ENCODE measurements around the gene ATP8A2. TPM values are rescaled to one million over a fixed set of nuclear protein-coding genes. Genes with fewer than 3 reads are reported as not detected.
A peak's percentile ranks its signal among the peaks of the same experiment; 100 is the strongest.
"Not testable (repeated sequence)": the region's sequence is repeated elsewhere in the genome, so short reads cannot be mapped to it uniquely, and the experiment has no call there.

Gene ATP8A2
- total RNA-seq, 2 donors from 2014 or later, result 0.13 to 0.21 TPM

DNA sequence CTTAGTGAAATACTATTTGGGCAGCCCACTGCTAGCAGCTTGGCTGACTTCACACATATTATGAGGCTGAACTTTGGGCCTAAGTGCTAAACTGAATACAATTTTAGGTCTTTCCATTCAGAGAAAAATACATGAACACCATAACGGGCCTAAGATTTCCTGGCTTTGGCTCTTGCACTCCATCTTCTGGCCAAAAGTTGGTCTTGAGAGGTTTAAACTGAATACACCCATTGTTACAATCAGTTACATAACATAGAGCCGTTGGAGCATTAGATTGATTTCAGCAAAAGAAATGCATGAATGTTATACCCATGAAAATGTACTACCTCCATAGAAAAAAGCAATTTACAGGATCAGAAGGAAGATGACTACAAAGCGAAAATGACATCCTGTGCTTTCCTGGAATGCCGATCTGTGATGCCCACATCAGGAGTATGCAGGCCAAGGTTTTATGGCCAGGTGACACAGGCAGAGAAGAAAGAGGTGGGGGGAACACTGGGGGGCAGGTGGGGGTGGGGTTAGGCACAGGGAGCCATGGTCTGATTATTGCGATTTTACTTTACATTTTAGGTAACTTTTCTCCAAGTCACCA, 691.2 kb downstream of the ATP8A2 start:
- Mint-ChIP-seq H3K27ac (no peak overlapping the region), H3K36me3 (ENCODE audit: low read depth) (no peaks in the 10 kb centered on the region), H3K27me3 (no peaks in the 10 kb centered on the region), H3K4me3 (no peak overlapping the region), H3K9me3 (no peaks in the 10 kb centered on the region), H3K4me1 (no peaks in the 10 kb centered on the region)
- peak; percentile 40 for ATAC-seq (replicated peaks)

DNA sequence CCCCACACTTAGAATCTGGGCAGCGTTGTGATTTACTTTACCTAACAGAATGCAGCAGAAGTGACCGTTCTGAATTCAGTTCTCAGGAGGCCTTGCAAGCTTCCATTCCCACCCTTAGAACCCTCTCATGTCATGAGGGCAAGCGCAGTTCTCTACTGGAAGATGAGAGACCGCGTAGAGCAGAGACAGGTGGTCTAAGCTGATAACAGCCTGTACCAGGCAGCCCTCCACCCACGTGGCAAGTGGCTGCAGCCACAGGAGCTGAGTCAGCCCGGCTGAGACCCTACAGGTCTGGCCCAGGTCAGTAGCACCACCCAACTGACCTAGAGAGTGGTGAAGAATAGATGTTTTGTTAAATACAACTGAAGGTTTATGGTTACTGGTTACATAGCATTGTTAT, 694.7 kb downstream of the ATP8A2 start:
- ATAC-seq (replicated peaks); H3K27ac Mint-ChIP-seq; H3K9me3 Mint-ChIP-seq; H3K36me3 Mint-ChIP-seq (ENCODE audit: low read depth); H3K4me3 Mint-ChIP-seq; H3K4me1 Mint-ChIP-seq: not testable (repeated sequence)
- peaks cover 11% of the 10 kb centered on the region for H3K27me3 Mint-ChIP-seq

DNA sequence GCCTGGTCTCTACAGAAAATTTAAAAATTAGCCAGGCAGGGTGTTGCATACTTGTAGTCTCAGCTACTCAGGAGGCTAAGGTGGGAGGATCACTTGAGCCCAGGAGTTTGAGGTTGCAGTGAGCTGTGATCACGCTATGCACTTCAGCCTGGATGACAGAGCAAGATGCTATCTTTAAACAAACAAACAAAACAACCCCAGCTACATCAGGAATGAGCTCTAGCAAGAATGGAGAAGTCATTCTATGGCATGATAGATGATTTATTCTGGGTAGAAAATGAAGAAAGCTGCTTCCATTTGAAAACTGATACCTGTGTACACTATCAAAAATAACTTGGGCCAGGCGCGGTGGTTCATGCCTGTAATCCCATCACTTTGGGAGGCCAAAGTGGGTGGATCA, 695.8 kb downstream of the ATP8A2 start:
- H3K27ac Mint-ChIP-seq, result no peak overlapping the region
- H3K9me3 Mint-ChIP-seq, result no peaks in the 10 kb centered on the region
- H3K4me3 Mint-ChIP-seq, result no peak overlapping the region
- no peaks in the 10 kb centered on the region for H3K4me1 Mint-ChIP-seq
- no peaks in the 10 kb centered on the region for H3K36me3 Mint-ChIP-seq (ENCODE audit: low read depth)
- no peak for ATAC-seq (replicated peaks)
- H3K27me3 Mint-ChIP-seq, result peaks cover 18% of the 10 kb centered on the region

DNA sequence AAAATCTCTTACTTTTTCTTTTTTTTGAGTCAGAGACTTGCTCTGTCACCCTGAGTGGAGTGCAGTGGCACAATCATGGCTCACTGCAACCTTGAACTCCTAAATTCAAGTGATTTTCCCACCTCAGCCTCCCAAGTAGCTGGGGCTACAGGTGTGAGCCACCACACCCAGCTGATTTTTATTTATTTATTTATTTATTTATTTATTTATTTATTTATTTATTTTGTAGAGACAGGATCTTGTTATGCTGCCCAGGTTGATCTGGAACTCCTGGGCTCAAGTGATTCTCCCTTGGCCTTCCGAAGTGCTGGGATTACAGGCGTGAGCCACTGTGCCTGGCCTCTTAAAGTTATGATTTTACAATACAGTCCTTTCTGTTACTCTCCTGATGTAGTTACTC, 696.6 kb downstream of the ATP8A2 start:
- not testable (repeated sequence) for H3K4me3 Mint-ChIP-seq; H3K9me3 Mint-ChIP-seq; H3K36me3 Mint-ChIP-seq (ENCODE audit: low read depth); H3K4me1 Mint-ChIP-seq; ATAC-seq (replicated peaks); H3K27ac Mint-ChIP-seq
- H3K27me3 Mint-ChIP-seq, result peaks cover 18% of the 10 kb centered on the region

DNA sequence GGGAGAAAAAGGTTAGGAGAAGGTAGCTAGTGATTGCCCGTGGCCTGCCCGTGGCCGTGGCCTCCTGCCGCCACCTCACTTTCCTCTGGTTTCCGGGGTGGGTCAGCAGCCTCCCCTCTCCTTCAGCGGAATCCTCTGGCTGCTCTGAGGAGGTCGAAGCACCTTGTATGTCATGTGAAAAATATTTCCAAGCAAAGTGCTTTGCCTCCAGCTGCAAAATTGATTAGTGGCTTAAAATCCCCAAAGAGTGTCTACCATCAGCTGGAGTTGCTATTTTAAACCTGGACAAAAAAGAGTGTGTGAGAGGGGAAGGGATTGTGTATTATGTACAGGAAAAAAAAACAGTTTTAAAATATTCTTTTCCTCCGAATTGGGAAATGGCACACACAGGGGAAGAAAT, 697.9 kb downstream of the ATP8A2 start:
- H3K27me3 Mint-ChIP-seq, result peaks cover 22% of the 10 kb centered on the region
- not testable (repeated sequence) for ATAC-seq (replicated peaks); H3K36me3 Mint-ChIP-seq (ENCODE audit: low read depth); H3K4me3 Mint-ChIP-seq; H3K4me1 Mint-ChIP-seq; H3K9me3 Mint-ChIP-seq; H3K27ac Mint-ChIP-seq

DNA sequence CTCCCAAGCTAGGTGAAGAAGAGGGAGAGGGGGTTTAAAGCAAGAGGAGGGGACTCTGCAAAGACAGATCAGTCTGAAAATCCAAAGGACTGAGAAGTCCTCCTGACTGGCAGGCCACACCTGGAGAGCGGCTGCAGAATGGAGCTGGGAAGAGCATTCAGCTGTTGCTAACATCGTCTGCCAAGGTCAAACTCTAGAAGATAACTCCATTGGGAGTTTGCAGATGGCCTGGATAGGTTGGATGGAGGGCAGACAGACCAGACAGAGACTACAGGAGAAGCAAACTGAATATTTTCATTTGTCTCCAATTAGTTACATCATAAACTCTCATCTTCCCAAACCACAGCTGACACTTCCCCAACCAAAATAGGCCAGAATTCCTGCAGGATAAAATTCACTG, 699.9 kb downstream of the ATP8A2 start:
- no peak for ATAC-seq (replicated peaks)
- Mint-ChIP-seq H3K4me3 (no peak overlapping the region), H3K27ac (no peak overlapping the region), H3K9me3 (no peaks in the 10 kb centered on the region), H3K4me1 (no peaks in the 10 kb centered on the region), H3K27me3 (peaks cover 25% of the 10 kb centered on the region), H3K36me3 (ENCODE audit: low read depth) (no peaks in the 10 kb centered on the region)

DNA sequence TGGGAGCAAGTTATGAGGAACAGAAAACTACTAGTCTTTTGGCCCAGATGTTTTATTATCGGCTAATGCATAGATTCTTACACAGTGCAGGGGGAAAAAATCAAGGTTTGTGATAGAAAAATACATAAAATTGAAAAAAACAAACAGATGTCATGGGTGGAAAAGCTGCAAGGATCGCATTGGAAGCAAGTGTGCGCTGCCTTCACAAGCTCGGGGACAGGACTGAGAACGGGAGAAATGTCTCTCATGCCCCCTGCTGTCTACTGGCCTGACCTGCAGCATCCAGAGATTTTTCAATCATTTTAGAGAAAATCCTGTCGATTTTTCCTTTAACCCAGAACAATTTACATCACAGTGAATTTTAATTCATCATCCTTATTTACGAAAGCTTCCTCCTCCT, 700.6 kb downstream of the ATP8A2 start:
- peaks cover 31% of the 10 kb centered on the region for H3K27me3 Mint-ChIP-seq
- H3K27ac Mint-ChIP-seq; H3K4me1 Mint-ChIP-seq; H3K9me3 Mint-ChIP-seq; H3K36me3 Mint-ChIP-seq (ENCODE audit: low read depth); H3K4me3 Mint-ChIP-seq: not testable (repeated sequence)
- ATAC-seq (replicated peaks), result peak; percentile 49

DNA sequence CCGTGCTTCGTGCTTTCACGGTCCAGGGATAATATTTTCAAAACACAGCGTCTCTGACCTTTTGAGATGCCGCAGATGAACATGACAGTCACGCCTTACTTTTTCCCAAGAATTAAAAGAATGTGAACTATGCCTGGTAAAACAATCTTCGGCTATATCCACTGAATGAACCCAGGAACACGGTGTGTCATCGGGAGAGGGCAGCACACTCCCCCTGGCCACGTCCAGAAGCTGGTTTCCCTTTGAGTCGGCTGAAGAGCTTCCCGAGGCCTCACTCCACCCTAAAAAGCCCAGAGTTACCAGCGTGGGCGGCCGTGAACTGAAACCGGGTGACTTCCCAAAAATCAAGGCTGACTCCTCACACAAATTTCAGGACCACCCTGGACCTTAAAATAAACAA, 702.9 kb downstream of the ATP8A2 start:
- no peak for ATAC-seq (replicated peaks)
- no peaks in the 10 kb centered on the region for H3K4me1 Mint-ChIP-seq
- H3K27ac Mint-ChIP-seq, result no peak overlapping the region
- H3K9me3 Mint-ChIP-seq, result no peaks in the 10 kb centered on the region
- H3K27me3 Mint-ChIP-seq, result peaks cover 32% of the 10 kb centered on the region
- no peak overlapping the region for H3K4me3 Mint-ChIP-seq
- H3K36me3 Mint-ChIP-seq (ENCODE audit: low read depth), result no peaks in the 10 kb centered on the region

Other genes with a start within 250 kb of the ATP8A2 start
- gene AMER2, start 199.7 kb upstream of the ATP8A2 start, total RNA-seq, result not detected
- 10 to 100 TPM; 10.7 to 20.4 TPM for gene MTMR6, start 84.5 kb upstream of the ATP8A2 start, total RNA-seq
- gene NUP58, start 70.3 kb upstream of the ATP8A2 start, total RNA-seq, result 100 to 1,000 TPM; 124 to 165 TPM

Measured in activated T-helper 17 cell treated with anti-CD3 and anti-CD28 coated beads, Interleukin-2, amount 50 U/mL, for 72 hours (primary cell).